Measurements from ENCODE around the gene NHSL2.

GRCh38 chrX:71953946-71954345 is 43.3 kb downstream of the NHSL2 start:
- TF ChIP-seq CTCF (IDR thresholded peaks at IDR 0.05) (no peak), POLR2A (IDR thresholded peaks at IDR 0.05) (no peak)
